Hepatocyte (in vitro differentiated cells): ENCODE data around the gene CRYBG3. TPM values are rescaled to one million over a fixed set of nuclear protein-coding genes. Genes with fewer than 3 reads are reported as not detected.

Source experiments
- DNase-seq: peaks from one replicate; pipeline ENCODE4 v3.0.0-alpha.2; 2016; ENCODE audit warnings: low spot score
- H2AFZ ChIP-seq: fragments of 200-600 bp; sonication (generic); 2 replicates; pipeline ENCODE4 v1.6.0; 2016; ENCODE audit warnings: antibody characterized with exemption, mild to moderate bottlenecking
- H3K27ac ChIP-seq: fragments of 200-600 bp; sonication (generic); 2 replicates; pipeline ENCODE4 v1.5.1; 2016; ENCODE audit warnings: mild to moderate bottlenecking
- H3K27me3 ChIP-seq: fragments of 200-600 bp; sonication (generic); 2 replicates; pipeline ENCODE4 v1.6.1; 2016
- H3K36me3 ChIP-seq: fragments of 200-600 bp; sonication (generic); replicated peaks from 2 replicates; pipeline ENCODE4 v1.5.1; 2016; ENCODE audit warnings: low read depth; ENCODE audit not compliant: insufficient read depth
- H3K4me1 ChIP-seq: fragments of 200-600 bp; sonication (generic); 2 replicates; pipeline ENCODE4 v1.5.1; 2016; ENCODE audit warnings: mild to moderate bottlenecking, moderate library complexity; ENCODE audit not compliant: insufficient read depth
- H3K4me2 ChIP-seq: fragments of 200-600 bp; sonication (generic); 2 replicates; pipeline ENCODE4 v1.6.0; 2016
- H3K4me3 ChIP-seq: fragments of 200-600 bp; sonication (generic); 2 replicates; pipeline ENCODE4 v1.5.1; 2016; ENCODE audit warnings: mild to moderate bottlenecking
- H3K79me2 ChIP-seq: fragments of 200-600 bp; sonication (generic); 2 replicates; pipeline ENCODE4 v1.6.0; 2017; ENCODE audit warnings: mild to moderate bottlenecking
- H3K9me2 ChIP-seq: fragments of 200-600 bp; sonication (generic); replicated peaks from 2 replicates; pipeline ENCODE4 v1.6.0; 2017; ENCODE audit warnings: mild to moderate bottlenecking; ENCODE audit not compliant: insufficient read depth
- H3K9me3 ChIP-seq: fragments of 200-600 bp; sonication (generic); 2 replicates; pipeline ENCODE4 v1.5.1; 2016; ENCODE audit warnings: low read depth, mild to moderate bottlenecking
- H4K20me1 ChIP-seq: fragments of 200-600 bp; sonication (generic); 2 replicates; pipeline ENCODE4 v1.6.0; 2016; ENCODE audit warnings: mild to moderate bottlenecking; ENCODE audit not compliant: insufficient read depth, poor library complexity, severe bottlenecking
- EZH2 ChIP-seq: fragments of 200-600 bp; sonication (generic); IDR thresholded peaks from 2 replicates; pipeline ENCODE4 v1.6.1; 2016; ENCODE audit warnings: antibody characterized with exemption, mild to moderate bottlenecking, borderline replicate concordance
- EZH2phosphoT487 ChIP-seq: fragments of 200-600 bp; sonication (generic); IDR thresholded peaks from one replicate; pipeline ENCODE4 v1.6.1; 2018; ENCODE audit warnings: antibody characterized with exemption, mild to moderate bottlenecking, low read depth, moderate library complexity; ENCODE audit not compliant: unreplicated experiment, severe bottlenecking
- WGBS: methylation state at CpG from one replicate; pipeline ENCODE4 v1.1.6; 2016; ENCODE audit warnings: low lambda C conversion rate; ENCODE audit errors: missing lambda C conversion rate; 5-methylcytosine and 5-hydroxymethylcytosine counted together
- polyA plus RNA-seq: library from polyadenylated mRNA; unstranded; fragments of >200 nt; fragmentation: Nextera tagmentation; extraction: Ambion mirVana; gene quantifications from 2 replicates; pipeline ENCODE4 v1.2.1, GENCODE V29; 2016
- total RNA-seq: library from RNA; depleted of rRNA; stranded (reverse); fragments of >200 nt; gene quantifications from 2 replicates; pipeline ENCODE4 v1.2.3, GENCODE V29; 2014
- TF ChIP-seq, protein P1 (sequence below): fragments of 200-600 bp; sonication (generic); IDR thresholded peaks from 2 replicates; pipeline ENCODE4 v1.5.1; 2016; ENCODE audit warnings: antibody characterized with exemption, mild to moderate bottlenecking; ENCODE audit not compliant: poor library complexity

CRYBG3 gene
- total and polyA plus RNA-seq, 2 experiments from 2014 or later = 1.6 to 13.2 TPM

DNA sequence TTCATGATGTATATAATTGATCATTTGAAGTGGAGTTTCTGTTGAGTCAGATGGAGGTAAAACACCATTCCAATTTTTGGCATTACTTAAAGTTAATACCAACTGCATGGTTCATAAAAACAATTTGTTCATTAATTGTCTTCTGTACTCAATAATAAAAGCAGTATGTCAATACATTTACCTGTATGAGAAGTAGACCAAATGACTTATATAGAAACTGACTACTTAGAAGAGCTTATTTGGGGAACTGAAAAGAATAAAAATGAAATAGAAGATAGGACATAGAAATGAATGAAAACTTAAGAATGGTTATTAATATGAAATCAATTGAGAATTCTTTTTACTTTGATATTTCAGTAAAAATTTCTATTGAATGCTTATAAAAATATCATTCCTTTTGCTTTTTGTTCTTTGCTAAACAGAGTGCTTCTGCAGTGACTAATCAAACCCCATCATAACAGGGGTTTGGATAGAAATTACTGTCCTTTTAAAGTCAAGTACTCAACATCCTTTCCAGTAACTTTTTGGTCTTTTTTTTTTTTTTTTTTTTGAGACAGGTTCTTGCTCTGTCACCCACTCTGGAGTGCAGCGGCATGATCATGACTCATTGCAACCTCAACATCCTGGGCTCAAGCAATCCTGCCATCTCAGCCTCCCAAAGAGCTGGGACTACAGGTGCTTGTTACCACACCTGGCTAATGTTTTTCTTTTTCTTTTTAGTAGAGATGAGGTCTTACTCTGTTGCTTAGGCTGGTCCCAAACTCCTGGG is 6.5 kb upstream of the CRYBG3 start:
- H3K36me3 ChIP-seq = no peaks in the 10 kb centered on the region
- peaks cover 9% of the 10 kb centered on the region for H3K27me3 ChIP-seq
- DNase-seq = no peak
- no peaks in the 10 kb centered on the region for H3K9me3 ChIP-seq
- WGBS = 0% methylated on average over 1 of the region's 1 CpG
- no peaks in the 10 kb centered on the region for H4K20me1 ChIP-seq
- TF ChIP-seq EZH2phosphoT487 (no peak), EZH2 (no peak)
- TF ChIP-seq, protein P1, sequence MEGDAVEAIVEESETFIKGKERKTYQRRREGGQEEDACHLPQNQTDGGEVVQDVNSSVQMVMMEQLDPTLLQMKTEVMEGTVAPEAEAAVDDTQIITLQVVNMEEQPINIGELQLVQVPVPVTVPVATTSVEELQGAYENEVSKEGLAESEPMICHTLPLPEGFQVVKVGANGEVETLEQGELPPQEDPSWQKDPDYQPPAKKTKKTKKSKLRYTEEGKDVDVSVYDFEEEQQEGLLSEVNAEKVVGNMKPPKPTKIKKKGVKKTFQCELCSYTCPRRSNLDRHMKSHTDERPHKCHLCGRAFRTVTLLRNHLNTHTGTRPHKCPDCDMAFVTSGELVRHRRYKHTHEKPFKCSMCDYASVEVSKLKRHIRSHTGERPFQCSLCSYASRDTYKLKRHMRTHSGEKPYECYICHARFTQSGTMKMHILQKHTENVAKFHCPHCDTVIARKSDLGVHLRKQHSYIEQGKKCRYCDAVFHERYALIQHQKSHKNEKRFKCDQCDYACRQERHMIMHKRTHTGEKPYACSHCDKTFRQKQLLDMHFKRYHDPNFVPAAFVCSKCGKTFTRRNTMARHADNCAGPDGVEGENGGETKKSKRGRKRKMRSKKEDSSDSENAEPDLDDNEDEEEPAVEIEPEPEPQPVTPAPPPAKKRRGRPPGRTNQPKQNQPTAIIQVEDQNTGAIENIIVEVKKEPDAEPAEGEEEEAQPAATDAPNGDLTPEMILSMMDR = no peak
- H3K79me2 ChIP-seq = no peaks in the 10 kb centered on the region
- no peak overlapping the region for H3K27ac ChIP-seq
- no peaks in the 10 kb centered on the region for H3K9me2 ChIP-seq
- no peak overlapping the region for H3K4me3 ChIP-seq
- H2AFZ ChIP-seq = no peak overlapping the region
- H3K4me1 ChIP-seq = no peaks in the 10 kb centered on the region
- H3K4me2 ChIP-seq = no peak overlapping the region

DNA sequence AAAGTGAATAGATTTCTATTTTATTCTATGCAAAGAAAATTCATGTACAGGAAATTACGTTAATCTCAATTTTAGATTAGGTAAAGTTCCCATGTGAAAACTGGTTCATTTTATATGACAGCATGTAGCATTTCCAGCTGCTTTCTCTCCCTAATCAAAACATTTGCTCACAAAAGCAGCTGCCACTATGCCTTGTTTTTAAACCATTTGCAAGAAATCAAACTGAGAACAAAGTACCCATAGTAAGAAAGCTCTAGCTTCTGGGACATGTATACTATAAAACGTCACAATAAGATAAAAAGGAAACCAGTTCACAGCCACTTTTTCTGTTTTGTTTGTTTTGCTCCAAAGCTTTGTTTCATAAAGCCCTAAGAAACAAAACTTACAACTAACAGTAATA is 5.0 kb upstream of the CRYBG3 start:
- Histone ChIP-seq H3K27ac (no peak overlapping the region), H3K36me3 (no peaks in the 10 kb centered on the region), H3K27me3 (peaks cover 9% of the 10 kb centered on the region), H3K9me3 (no peaks in the 10 kb centered on the region), H3K9me2 (no peaks in the 10 kb centered on the region), H3K79me2 (no peaks in the 10 kb centered on the region), H3K4me1 (peaks cover 7% of the 10 kb centered on the region), H2AFZ (no peak overlapping the region), H3K4me3 (no peak overlapping the region), H3K4me2 (no peak overlapping the region), H4K20me1 (no peaks in the 10 kb centered on the region)
- WGBS = 51% methylated on average over 2 of the region's 2 CpGs
- DNase-seq = no peak
- TF ChIP-seq, protein P1 = no peak
- no peak for TF ChIP-seq EZH2
- TF ChIP-seq EZH2phosphoT487 = no peak

DNA sequence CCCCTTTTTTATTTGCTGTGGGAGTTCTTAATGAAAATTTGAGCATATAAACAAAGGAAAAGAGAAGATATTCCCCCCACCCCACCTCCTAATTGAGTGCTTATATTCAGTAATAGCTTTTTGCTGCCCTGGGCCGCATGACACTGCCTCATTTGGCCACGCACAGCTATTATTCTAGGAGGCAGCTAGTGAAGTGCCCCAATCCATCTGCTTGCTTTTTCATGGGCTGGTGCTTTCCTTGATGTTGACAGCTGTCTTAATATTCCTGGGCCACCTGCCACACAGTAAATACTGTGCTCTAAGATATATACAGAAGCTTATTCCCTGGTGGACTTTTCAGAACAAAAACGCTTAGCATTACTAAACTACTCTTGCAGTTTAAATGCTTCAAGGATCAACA is 3.8 kb upstream of the CRYBG3 start:
- 55% methylated on average over 3 of the region's 3 CpGs for WGBS
- no peak for DNase-seq
- H3K4me2 ChIP-seq = no peak overlapping the region
- H3K4me3 ChIP-seq = no peak overlapping the region
- no peaks in the 10 kb centered on the region for H3K36me3 ChIP-seq
- H4K20me1 ChIP-seq = no peaks in the 10 kb centered on the region
- peaks cover 9% of the 10 kb centered on the region for H3K27me3 ChIP-seq
- H3K79me2 ChIP-seq = no peaks in the 10 kb centered on the region
- TF ChIP-seq, protein P1 = no peak
- TF ChIP-seq EZH2 = no peak
- no peak for TF ChIP-seq EZH2phosphoT487
- peaks cover 7% of the 10 kb centered on the region for H3K4me1 ChIP-seq
- no peak overlapping the region for H2AFZ ChIP-seq
- no peaks in the 10 kb centered on the region for H3K9me3 ChIP-seq
- H3K27ac ChIP-seq = no peak overlapping the region
- no peaks in the 10 kb centered on the region for H3K9me2 ChIP-seq
